ENCODE data around the gene PRADC1. TPM values are rescaled to one million over a fixed set of nuclear protein-coding genes. Genes with fewer than 3 reads are reported as not detected.

The PRADC1 gene
- total and polyA plus RNA-seq, 9 of the 15 experiments (the other 6 are each of a cell fraction or from before 2014, with no cell fraction given) = 7.3 to 47.4 (median 34.2) TPM

- no peaks in the 10 kb centered on the region for H3K27me3 ChIP-seq (ENCODE audit: control insufficient read depth in 2 of 2, insufficient read depth in 2 of 2, low read length in 2 of 2)
- no peak overlapping the region for H2AFZ ChIP-seq (ENCODE audit: low read depth, low read length)
- no peaks in the 10 kb centered on the region for H3K79me2 ChIP-seq (ENCODE audit: control insufficient read depth, insufficient read depth, low read length)
- intact Hi-C loops (cut with micrococcal nuclease) = loop anchor here (5.0 to 10.0 kb wide), 2 partner anchors 80 to 272 kb away; no protein-coding TSS in a partner anchor
- peaks cover 6% of the 10 kb centered on the region; the same call in 1 of the 2 replicates for H4K20me1 ChIP-seq (replicated peaks; ENCODE audit: control insufficient read depth, insufficient read depth, low read length)
- no peak for DNase-seq (ENCODE audit: extremely low read depth in 1 of 4, low spot score in 3 of 4)
- POLR2A ChIA-PET = interaction anchor here (1.1 to 2.2 kb wide), 6 partner anchors 10 to 45 kb away, joined by 4 to 15 read pairs (median 8); partner anchors contain the start of gene CCT7
- in situ Hi-C loops (cut with MboI) = no loop called here
- no peak overlapping the region for H3K4me3 ChIP-seq
- H3K27ac ChIP-seq (ENCODE audit: extremely low read depth, low read depth, low read length) = no peak overlapping the region
- no peaks in the 10 kb centered on the region for H3K9me1 ChIP-seq (ENCODE audit: control insufficient read depth, insufficient read depth, low read length)
- WGBS (ENCODE audit: insufficient coverage, low coverage, missing lambda C conversion rate) = 83% methylated on average over 2 of the region's 2 CpGs
- peaks cover 29% of the 10 kb centered on the region for H3K36me3 ChIP-seq (ENCODE audit: control insufficient read depth, insufficient read depth, low read length)
- no peak for ATAC-seq
- H3K4me1 ChIP-seq (replicated peaks in 1 of 2; ENCODE audit: control insufficient read depth in 2 of 2, insufficient read depth in 2 of 2, low read length in 2 of 2) = peaks cover 2 to 22% of the 10 kb centered on the region in 2 experiments; a peak in 3 of 5 replicates
- FAIRE-seq = no peak
- CTCF ChIA-PET (ENCODE audit: low intra/inter-chr PET ratio) = no interaction called here
- TF ChIP-seq ZNF318 (IDR thresholded peaks at IDR 0.05; ENCODE audit: borderline replicate concordance in 1 of 2, low read depth in 1 of 2) = no peak
- TF ChIP-seq, protein P1, sequence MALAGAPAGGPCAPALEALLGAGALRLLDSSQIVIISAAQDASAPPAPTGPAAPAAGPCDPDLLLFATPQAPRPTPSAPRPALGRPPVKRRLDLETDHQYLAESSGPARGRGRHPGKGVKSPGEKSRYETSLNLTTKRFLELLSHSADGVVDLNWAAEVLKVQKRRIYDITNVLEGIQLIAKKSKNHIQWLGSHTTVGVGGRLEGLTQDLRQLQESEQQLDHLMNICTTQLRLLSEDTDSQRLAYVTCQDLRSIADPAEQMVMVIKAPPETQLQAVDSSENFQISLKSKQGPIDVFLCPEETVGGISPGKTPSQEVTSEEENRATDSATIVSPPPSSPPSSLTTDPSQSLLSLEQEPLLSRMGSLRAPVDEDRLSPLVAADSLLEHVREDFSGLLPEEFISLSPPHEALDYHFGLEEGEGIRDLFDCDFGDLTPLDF (CRISPR knock-in tag; IDR thresholded peaks at IDR 0.05) = no peak
- TF ChIP-seq ZNF282 (CRISPR knock-in tag; IDR thresholded peaks at IDR 0.05) = no peak
- TF ChIP-seq, protein P2, sequence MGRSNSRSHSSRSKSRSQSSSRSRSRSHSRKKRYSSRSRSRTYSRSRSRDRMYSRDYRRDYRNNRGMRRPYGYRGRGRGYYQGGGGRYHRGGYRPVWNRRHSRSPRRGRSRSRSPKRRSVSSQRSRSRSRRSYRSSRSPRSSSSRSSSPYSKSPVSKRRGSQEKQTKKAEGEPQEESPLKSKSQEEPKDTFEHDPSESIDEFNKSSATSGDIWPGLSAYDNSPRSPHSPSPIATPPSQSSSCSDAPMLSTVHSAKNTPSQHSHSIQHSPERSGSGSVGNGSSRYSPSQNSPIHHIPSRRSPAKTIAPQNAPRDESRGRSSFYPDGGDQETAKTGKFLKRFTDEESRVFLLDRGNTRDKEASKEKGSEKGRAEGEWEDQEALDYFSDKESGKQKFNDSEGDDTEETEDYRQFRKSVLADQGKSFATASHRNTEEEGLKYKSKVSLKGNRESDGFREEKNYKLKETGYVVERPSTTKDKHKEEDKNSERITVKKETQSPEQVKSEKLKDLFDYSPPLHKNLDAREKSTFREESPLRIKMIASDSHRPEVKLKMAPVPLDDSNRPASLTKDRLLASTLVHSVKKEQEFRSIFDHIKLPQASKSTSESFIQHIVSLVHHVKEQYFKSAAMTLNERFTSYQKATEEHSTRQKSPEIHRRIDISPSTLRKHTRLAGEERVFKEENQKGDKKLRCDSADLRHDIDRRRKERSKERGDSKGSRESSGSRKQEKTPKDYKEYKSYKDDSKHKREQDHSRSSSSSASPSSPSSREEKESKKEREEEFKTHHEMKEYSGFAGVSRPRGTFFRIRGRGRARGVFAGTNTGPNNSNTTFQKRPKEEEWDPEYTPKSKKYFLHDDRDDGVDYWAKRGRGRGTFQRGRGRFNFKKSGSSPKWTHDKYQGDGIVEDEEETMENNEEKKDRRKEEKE (IDR thresholded peaks at IDR 0.05; ENCODE audit: borderline replicate concordance in 1 of 2, control insufficient read depth in 1 of 2, low read depth in 2 of 2, low read length in 1 of 2) = no peak
- no peak for TF ChIP-seq HDAC1 (IDR thresholded peaks at IDR 0.05)
- no peak for TF ChIP-seq ZNF239 (CRISPR knock-in tag; IDR thresholded peaks at IDR 0.05)
- TF ChIP-seq ZSCAN29 (IDR thresholded peaks at IDR 0.05) = no peak
- no peak for TF ChIP-seq ZNF780A (CRISPR knock-in tag; IDR thresholded peaks at IDR 0.05)
- no peak overlapping the region for H3K4me2 ChIP-seq (ENCODE audit: insufficient read depth, low read length)
- no TSS peak for BruUV-seq (replicated peaks)
- no peaks in the 10 kb centered on the region for H3K9me3 ChIP-seq (replicated peaks; ENCODE audit: control insufficient read depth, insufficient read depth, low read depth, low read length)
- no peak overlapping the region for H3K9ac ChIP-seq (ENCODE audit: insufficient read depth in 1 of 2, low read depth in 2 of 2, low read length in 2 of 2)
Observed at GRCh38 chr2:73257021-73257420, 24.0 kb upstream of the PRADC1 start.

Measured in K562 (cell line).